ENCODE results near the gene INPP5J.

GRCh38 chr22:31121403-31121802 is 1.4 kb upstream of the INPP5J start:
- TF ChIP-seq CTCF (IDR thresholded peaks at IDR 0.05) (no peak), POLR2A (IDR thresholded peaks at IDR 0.05) (no peak)

Measured in heart left ventricle (tissue), 13 donors.